ENCODE measurements around the gene AGXT2.

AGXT2 gene, protein sequence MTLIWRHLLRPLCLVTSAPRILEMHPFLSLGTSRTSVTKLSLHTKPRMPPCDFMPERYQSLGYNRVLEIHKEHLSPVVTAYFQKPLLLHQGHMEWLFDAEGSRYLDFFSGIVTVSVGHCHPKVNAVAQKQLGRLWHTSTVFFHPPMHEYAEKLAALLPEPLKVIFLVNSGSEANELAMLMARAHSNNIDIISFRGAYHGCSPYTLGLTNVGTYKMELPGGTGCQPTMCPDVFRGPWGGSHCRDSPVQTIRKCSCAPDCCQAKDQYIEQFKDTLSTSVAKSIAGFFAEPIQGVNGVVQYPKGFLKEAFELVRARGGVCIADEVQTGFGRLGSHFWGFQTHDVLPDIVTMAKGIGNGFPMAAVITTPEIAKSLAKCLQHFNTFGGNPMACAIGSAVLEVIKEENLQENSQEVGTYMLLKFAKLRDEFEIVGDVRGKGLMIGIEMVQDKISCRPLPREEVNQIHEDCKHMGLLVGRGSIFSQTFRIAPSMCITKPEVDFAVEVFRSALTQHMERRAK

DNA sequence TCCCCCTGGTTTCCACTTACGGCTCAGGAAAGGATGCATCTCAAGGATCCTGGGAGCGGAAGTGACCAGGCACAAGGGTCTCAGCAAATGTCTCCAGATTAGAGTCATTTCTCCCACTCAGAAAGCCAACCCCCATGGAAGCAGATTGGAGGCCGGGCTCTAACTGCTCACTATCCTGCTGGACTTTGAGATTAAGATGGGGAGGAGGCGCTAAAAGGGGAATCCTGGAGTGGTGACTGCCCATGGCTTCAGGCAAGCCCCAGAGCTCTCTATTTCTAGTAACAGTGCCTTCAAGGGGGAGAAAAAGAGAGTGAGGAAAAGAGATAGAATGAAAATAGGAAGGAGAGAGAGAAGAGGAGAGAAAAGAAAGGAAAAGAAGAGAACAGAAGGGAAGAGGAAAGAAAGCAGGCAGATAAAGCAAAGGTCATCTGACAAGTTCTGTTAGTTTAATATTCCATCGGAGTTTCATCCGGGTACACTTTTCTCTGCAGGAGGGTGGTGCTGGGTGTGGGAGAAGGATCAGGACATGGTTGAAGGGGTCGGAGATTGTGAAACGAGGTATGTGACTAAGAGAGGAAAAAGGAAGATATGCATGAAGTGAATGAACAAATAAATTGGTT is at the start of gene AGXT2:
Gene AGXT2 (minus strand): TSS at position 165 of the 620 bp plus-strand sequence. CDS start 57 bp downstream, at position 108.
- no peak for DNase-seq (ENCODE audit: low read depth)
- H3K4me3 ChIP-seq (ENCODE audit: low read depth, low read length), result no peak within 1 kb of the TSS
- TF ChIP-seq, protein P1, sequence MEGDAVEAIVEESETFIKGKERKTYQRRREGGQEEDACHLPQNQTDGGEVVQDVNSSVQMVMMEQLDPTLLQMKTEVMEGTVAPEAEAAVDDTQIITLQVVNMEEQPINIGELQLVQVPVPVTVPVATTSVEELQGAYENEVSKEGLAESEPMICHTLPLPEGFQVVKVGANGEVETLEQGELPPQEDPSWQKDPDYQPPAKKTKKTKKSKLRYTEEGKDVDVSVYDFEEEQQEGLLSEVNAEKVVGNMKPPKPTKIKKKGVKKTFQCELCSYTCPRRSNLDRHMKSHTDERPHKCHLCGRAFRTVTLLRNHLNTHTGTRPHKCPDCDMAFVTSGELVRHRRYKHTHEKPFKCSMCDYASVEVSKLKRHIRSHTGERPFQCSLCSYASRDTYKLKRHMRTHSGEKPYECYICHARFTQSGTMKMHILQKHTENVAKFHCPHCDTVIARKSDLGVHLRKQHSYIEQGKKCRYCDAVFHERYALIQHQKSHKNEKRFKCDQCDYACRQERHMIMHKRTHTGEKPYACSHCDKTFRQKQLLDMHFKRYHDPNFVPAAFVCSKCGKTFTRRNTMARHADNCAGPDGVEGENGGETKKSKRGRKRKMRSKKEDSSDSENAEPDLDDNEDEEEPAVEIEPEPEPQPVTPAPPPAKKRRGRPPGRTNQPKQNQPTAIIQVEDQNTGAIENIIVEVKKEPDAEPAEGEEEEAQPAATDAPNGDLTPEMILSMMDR (IDR thresholded peaks at IDR 0.05; ENCODE audit: control insufficient read depth, extremely low read depth, insufficient read depth), result no peak

DNA sequence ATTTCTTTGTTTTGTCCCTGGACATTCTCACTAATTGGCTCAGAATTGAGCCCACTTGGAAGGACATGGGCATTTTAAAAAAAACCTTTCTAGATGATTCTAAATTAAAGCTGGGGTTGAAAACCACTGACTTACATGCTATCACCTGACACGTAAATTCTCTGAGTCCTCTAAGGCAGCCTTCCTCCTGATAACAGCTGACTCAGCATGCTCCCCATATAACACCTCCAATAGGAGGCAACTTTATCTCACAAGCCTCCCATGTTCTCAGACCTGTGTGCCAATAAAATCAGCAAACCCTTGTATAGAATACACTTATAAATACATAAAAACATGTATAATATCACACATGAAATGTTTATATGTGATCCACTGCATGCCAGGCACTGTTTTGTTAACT is 49.2 kb upstream of the AGXT2 start:
- no peak overlapping the region for H3K4me3 ChIP-seq (ENCODE audit: low read depth, low read length)
- TF ChIP-seq, protein P1 (IDR thresholded peaks at IDR 0.05; ENCODE audit: control insufficient read depth, extremely low read depth, insufficient read depth), result no peak
- no peak for DNase-seq (ENCODE audit: low read depth)

DNA sequence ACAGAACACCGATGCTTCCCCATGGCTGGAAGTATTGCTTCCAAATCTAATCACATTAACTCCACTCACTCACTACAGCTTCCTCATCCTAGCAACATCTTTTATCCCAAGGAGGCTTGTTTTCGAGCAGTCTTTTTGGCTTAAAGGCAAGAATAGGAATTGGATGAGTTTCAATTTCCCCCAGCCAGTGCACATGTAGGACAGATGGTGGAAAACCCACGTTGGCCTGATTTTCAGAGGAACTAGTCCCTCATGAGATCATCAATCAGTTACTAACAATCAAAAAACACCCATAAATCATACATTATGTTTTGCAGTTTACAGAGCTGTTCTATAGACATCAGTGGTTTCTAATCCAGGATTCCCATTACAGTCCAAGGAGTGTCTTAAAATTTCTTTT is 48.5 kb upstream of the AGXT2 start:
- no peak for DNase-seq (ENCODE audit: low read depth)

DNA sequence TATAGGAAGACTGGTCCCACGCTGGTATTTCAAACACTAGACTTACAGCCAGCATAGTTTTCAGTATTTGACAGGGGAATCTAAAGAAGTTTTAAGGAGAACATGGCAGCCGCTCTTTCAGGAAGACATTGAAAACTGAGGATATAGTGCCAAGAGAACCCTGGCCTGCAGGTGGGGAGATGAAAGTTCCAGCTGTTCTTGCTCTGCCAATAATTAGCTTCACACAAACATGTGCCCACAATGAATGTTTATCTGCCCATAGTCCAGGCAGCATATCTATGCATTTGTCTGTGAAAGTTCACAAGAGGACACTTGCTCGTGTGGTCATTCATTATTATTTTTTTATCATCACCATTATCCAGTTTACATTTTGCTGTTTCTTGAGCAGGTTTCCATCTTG is 47.6 kb upstream of the AGXT2 start:
- TF ChIP-seq, protein P1 (IDR thresholded peaks at IDR 0.05; ENCODE audit: control insufficient read depth, extremely low read depth, insufficient read depth), result no peak
- no peak for DNase-seq (ENCODE audit: low read depth)
- no peak overlapping the region for H3K4me3 ChIP-seq (ENCODE audit: low read depth, low read length)

More for the DNA sequence above, 48.5 kb upstream of the AGXT2 start:
- TF ChIP-seq, protein P1 (IDR thresholded peaks at IDR 0.05; ENCODE audit: control insufficient read depth, extremely low read depth, insufficient read depth), result no peak
- no peak overlapping the region for H3K4me3 ChIP-seq (ENCODE audit: low read depth, low read length)

DNA sequence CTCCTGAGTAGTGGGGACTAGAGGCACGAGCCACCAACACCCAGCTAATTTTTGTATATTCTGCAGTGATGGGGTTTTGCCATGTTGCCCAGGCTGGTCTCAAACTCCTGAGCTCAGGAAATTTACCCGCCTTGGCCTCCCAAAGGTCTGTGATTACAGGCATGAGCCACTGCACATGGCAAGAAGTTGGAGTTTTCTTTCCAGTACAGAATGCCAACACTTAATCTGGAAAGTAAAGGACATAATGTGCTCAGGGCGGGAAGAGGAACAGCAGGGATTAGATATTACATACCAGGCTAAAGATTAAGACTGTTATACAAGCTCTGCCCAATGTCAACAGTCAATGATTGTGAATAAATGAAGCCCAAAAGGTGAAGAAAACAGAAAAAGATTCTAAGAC is 47.2 kb upstream of the AGXT2 start:
- DNase-seq (ENCODE audit: low read depth), result no peak
- no peak overlapping the region for H3K4me3 ChIP-seq (ENCODE audit: low read depth, low read length)
- TF ChIP-seq, protein P1 (IDR thresholded peaks at IDR 0.05; ENCODE audit: control insufficient read depth, extremely low read depth, insufficient read depth), result no peak

DNA sequence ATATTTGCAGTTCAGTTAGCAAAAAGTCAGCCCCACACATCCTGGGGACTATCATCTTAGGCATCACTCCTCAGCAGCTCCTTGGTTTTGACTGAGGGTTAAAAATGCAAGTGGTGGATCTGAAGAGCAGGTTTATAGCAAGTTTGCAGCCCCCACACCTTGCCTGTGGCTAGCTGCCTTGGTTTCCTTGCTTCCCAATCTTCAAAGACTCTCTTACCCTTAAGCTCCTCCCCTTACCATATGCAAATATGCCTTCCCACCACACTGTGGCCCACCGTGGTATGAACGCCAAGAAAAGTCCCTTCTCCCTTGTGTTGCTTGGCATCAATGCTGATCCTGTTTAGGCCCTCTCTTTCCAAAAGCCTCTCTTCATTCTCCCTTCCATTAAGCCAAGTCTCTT is 45.0 kb upstream of the AGXT2 start:
- H3K4me3 ChIP-seq (ENCODE audit: low read depth, low read length), result no peak overlapping the region
- TF ChIP-seq, protein P1 (IDR thresholded peaks at IDR 0.05; ENCODE audit: control insufficient read depth, extremely low read depth, insufficient read depth), result no peak
- DNase-seq (ENCODE audit: low read depth), result no peak

Data from LNCaP clone FGC (cell line).